GM18505 (cell line): ENCODE results near the gene TPCN1.

Experiments used
- ATAC-seq: cut with Tn5 transposase; IDR thresholded peaks from one replicate; pipeline ENCODE4 v1.9.1; 2021; ENCODE audit not compliant: unreplicated experiment
- POLR2A ChIP-seq: IDR thresholded peaks from 4 replicates; pipeline ENCODE4 v1.6.1; 2011; ENCODE audit warnings: borderline replicate concordance; ENCODE audit not compliant: insufficient read depth, insufficient read length; ENCODE audit errors: extremely low read depth

The TPCN1 gene

DNA sequence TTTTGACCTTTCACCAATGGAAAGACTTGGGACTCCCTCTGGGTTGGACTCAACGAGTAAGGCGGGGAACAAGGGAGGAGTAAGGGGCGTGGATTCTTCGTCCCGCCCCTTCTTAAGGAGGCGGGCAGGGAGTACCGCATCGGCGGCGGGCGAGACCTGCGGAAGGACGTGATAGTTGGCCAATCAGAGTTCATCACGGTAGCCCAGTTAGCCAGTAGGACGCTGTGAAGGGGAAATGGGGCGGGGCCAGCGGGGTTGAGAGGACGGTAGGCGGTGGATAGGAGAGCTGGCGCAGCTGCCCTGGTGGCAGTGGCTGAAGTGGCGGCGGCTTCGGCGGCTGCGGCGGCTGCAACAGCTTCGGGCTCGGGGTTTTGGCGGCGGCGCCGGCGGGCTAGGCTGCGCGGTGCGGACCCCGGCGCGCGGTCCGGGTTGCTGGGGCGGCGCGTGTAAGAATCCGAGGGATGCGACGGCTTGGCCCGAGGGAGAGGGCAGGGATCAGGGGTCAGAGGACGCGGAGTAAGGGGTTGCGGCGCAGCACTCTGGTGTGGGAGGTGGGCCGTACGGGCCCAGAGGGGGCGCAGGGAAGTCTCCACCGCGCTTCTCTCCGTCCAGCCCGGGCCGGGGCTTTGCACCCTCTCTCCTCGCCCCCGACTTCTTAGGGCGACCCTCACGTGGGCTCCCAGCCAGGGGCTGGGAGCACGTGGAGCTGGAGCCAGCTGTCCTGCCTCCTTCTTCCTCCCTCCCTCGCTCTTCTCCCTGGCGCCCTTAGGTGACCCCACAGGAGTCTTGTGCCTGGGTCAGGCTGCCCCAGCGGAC is at the start of gene TPCN1:
Gene TPCN1, plus strand, starts transcription at position 284 of the 816 bp plus-strand sequence. CDS start 5,389 bp downstream, outside the sequence.
- peak; percentile 89 for ATAC-seq
- TF ChIP-seq POLR2A, result peak; percentile 98

GRCh38 chr12:113171543-113171942 is 49.7 kb upstream of the TPCN1 start:
- no peak for ATAC-seq
- TF ChIP-seq POLR2A, result no peak

- ATAC-seq, result no peak
- no peak for TF ChIP-seq POLR2A
Observed at GRCh38 chr12:113172185-113172584, 49.1 kb upstream of the TPCN1 start.

DNA sequence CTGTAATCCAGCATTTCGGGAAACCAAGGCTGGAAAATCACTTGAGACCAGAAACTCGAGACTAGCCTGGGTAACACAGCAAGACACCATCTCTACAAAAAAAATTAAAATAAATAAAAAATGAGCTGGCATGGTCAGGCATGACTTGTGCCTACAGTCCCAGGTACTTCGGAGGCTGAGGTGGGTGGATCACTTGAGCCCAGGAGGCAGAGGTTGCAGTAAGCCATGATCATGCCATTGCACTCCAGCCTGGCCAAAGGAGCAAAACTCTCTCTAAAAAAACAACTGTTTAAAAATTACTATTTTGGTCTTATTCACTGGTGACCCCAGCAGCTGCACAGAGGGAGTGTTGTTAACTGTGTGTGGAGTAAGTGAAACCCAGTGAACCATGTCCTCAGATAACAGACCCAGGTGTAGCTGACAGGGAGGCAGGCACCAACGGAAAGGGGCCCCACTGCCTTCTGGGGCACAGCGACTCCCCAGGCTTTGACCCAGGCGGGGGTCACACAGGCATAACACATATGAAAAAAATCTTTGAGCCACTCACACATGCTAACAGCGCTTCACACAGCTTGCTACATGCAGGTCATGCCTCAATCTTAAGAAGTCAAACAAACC is 48.1 kb upstream of the TPCN1 start:
- no peak for ATAC-seq
- no peak for TF ChIP-seq POLR2A

GRCh38 chr12:113174461-113175384 is 46.5 kb upstream of the TPCN1 start:
- ATAC-seq, result no peak
- no peak for TF ChIP-seq POLR2A

DNA sequence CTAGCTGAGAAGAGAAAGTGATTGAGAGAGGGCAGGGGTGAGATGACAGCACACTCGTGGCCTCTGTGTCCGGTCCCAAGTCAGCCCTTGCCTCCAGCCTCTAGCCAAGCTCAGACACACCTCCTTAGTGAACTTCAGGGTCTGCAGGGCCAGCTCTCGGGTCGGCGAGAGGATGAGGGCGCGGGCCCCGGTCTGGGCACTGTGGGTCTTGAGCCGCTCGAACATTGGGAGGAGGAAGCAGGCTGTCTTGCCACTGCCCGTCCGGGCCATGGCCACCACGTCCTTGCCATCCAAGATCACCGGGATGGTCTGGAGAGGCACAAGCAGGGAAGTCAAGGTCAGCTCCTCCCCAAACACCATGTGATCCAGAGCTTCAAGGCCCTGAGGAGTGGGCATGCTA is 42.2 kb upstream of the TPCN1 start:
- no peak for TF ChIP-seq POLR2A
- ATAC-seq, result no peak

DNA sequence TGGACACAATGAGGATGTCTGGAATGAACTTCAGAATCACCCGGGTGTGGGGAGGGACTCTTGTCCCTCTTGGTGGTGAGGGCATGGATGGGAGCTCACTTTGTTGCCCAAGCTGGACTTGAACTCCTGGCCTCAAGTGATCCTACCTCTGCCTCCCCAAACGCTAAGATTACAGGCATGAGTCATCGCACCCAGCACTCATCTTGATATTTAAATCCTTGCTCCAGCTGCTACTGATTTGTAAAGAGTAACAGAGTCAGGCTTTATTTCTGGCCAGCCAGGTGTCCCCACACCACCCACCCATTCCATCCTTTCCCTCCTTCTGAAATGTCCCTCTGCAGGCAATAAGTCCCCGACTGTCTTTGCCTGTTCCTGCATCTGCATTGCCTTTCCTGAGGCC is 40.9 kb upstream of the TPCN1 start:
- no peak for ATAC-seq
- no peak for TF ChIP-seq POLR2A

DNA sequence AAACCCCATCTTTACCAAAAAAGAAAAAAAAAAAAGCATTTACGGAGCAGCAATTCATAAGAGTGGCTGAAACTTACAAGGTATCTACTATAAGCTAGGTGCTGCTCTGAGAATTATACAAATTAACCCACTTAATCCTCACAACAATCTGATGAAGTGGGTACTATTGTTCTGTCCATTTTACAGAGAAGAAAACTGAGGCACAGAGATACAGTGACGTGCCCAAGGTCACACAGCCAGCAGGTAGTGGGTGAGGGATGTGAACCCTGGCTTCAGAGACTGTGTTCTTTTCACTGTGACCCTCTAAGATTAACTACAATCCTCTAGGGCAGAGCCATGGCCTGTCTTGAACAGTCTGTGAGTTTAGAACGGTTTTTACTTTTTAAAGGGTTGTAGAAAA is 39.3 kb upstream of the TPCN1 start:
- TF ChIP-seq POLR2A, result no peak
- ATAC-seq, result no peak

GRCh38 chr12:113183030-113183589 is 38.2 kb upstream of the TPCN1 start:
- TF ChIP-seq POLR2A, result no peak
- no peak for ATAC-seq

DNA sequence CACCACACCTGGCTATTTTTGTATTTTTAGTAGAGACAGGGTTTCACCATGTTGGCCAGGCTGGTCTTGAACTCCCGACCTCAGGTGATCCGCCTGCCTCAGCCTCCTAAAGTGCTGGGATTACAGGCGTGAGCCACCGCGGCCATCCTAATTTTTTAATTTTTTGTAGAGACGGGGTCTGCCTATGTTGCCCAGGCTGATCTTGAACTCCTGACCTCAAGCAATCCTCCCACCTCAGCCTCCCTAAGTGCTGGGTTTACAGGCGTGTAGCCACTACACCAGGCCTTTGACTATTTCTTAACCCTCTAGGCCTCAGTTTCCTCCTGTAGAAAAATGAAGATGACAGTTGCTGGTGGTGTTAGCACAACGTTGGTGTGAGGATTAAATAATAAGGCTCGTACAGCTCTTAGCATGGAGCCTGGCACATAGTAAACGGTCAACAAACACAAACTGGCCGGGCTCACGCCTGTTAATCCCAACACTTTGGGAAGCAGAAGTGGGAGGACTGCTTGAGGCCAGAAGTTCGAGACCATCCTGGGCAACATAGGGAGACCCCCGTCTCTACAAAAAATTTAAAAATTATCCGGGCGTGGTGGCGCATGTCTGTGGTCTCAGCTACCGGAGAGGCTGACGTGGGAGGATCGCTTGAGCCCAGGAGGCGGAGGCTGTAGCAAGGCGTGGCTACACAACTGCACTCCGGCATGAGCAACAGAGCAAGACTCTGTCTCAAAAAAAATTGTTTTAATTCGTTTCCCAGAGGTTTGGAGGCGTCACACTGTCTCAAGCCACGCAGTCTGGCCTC is 37.0 kb upstream of the TPCN1 start:
- peak; percentile 36 for ATAC-seq
- TF ChIP-seq POLR2A, result no peak

DNA sequence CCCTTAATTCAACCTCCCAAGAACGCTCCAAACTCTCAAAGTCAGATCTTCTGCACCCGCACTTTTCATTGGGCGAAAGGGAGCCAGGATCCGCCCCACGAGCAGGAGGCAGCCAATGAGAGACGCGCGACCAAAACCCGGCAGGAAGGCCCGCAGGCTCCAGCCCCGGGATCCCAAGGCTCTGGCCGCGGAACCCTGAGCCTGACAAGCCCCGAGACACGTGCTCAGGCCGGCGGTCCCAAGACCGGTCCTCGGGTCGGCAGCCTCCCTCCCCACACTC is 36.4 kb upstream of the TPCN1 start:
- ATAC-seq, result peak; percentile 72
- TF ChIP-seq POLR2A, result no peak

GRCh38 chr12:113185180-113186032 is 35.9 kb upstream of the TPCN1 start, which contains the start of the genes DDX54 and RITA1:
Gene DDX54, minus strand, starts transcription at chr12:113185478. Its CDS starts 27 bp downstream, at chr12:113185451.
Gene RITA1, plus strand, starts transcription at chr12:113185721. Its CDS starts 1,026 bp downstream, at chr12:113186747.
- peak; percentile 92 for TF ChIP-seq POLR2A
- peak; percentile 52 for ATAC-seq
